ENCODE results near the gene WDPCP.

- TF ChIP-seq CTCF (IDR thresholded peaks at IDR 0.05): no peak
- TF ChIP-seq POLR2A (IDR thresholded peaks at IDR 0.05): no peak
- TF ChIP-seq POLR2AphosphoS5 (IDR thresholded peaks at IDR 0.05): no peak
- TF ChIP-seq EP300 (IDR thresholded peaks at IDR 0.05): no peak
Observed at GRCh38 chr2:63494968-63495367, 93.3 kb downstream of the WDPCP start.

Data from gastroesophageal sphincter (tissue), 3 donors.